ENCODE data around the gene ZBTB48.

The ZBTB48 gene

GRCh38 chr1:6574025-6574620 lies 5.7 kb upstream of the ZBTB48 start:
- DNase-seq, result no peak

DNA sequence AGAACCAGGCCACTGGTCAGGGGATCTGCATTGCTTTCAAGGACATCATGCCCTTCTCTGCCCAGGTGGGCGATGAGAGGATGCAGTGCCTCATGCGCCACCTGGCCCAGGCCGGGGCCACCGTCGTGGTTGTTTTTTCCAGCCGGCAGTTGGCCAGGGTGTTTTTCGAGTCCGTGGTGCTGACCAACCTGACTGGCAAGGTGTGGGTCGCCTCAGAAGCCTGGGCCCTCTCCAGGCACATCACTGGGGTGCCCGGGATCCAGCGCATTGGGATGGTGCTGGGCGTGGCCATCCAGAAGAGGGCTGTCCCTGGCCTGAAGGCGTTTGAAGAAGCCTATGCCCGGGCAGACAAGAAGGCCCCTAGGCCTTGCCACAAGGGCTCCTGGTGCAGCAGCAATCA lies 5.0 kb upstream of the ZBTB48 start:
- DNase-seq, result no peak

DNA sequence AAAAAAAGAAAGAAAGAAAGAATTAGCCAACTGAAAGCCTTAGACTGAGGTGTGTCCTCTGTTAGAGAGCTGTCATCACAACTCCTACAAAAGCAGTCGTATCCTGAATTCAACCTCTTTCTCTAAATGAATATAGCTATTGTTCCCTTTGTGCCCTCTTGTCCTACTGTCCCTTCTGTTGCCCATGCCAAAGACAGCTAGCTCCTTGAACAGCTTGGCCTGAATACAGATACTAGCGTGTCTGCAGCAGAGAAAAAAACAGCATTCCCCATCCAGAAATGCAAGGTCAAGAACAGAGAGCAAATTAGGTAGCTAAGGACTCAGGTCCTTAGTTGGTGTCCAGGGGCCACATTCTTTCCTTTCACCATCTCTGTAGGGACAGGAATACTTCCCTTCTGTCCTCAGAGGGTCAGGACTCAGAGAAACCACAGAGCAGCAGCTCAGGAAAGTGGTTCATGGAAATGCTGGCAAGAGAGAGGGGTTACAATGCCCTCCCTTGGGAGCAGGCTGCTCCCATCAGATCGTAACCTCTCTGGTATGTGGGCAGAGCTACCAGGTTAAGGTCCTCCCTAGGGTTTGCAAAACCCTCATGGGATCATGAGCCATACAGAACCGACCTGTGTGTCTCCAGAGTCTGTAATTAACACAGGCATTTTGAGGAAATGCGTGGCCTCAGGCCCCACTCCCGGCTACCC lies 1.8 kb upstream of the ZBTB48 start:
- no peak for DNase-seq

GRCh38 chr1:6578624-6579373 lies 995 bp upstream of the ZBTB48 start:
- DNase-seq, result no peak

DNA sequence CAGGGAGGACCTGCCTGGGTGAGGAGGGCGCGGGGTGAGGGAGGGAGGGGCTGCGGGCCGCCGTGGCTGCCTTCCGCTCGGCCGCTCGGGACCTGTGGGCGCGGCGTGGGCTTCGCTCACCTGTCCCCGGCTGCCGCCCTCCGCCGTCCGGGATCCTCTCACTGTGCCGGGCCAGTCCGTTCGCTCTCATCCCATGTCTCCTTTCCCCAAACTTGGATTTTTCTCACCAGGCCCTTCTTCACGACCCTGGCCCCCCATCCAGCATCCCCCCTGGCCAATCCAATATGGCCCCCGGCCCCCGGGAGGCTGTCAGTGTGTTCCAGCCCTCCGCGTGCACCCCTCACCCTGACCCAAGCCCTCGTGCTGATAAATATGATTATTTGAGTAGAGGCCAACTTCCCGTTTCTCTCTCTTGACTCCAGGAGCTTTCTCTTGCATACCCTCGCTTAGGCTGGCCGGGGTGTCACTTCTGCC lies 362 bp downstream of the ZBTB48 start:
- no peak for DNase-seq

DNA sequence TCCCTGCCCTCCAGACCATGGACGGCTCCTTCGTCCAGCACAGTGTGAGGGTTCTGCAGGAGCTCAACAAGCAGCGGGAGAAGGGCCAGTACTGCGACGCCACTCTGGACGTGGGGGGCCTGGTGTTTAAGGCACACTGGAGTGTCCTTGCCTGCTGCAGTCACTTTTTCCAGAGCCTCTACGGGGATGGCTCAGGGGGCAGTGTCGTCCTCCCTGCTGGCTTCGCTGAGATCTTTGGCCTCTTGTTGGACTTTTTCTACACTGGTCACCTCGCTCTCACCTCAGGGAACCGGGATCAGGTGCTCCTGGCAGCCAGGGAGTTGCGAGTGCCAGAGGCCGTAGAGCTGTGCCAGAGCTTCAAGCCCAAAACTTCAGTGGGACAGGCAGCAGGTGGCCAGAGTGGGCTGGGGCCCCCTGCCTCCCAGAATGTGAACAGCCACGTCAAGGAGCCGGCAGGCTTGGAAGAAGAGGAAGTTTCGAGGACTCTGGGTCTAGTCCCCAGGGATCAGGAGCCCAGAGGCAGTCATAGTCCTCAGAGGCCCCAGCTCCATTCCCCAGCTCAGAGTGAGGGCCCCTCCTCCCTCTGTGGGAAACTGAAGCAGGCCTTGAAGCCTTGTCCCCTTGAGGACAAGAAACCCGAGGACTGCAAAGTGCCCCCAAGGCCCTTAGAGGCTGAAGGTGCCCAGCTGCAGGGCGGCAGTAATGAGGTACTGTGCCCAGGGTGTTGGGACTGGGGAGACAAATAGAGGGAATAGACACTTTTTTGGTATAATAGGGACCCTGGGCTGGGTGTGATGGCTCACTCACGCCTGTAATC lies 1.0 kb downstream of the ZBTB48 start:
- DNase-seq, result no peak

GRCh38 chr1:6581561-6582305 lies 1.9 kb downstream of the ZBTB48 start:
- DNase-seq, result no peak

- no peak for DNase-seq
Observed at GRCh38 chr1:6582370-6582769, 2.6 kb downstream of the ZBTB48 start.

- no peak for DNase-seq
Observed at GRCh38 chr1:6584126-6585080, 4.6 kb downstream of the ZBTB48 start.

DNA sequence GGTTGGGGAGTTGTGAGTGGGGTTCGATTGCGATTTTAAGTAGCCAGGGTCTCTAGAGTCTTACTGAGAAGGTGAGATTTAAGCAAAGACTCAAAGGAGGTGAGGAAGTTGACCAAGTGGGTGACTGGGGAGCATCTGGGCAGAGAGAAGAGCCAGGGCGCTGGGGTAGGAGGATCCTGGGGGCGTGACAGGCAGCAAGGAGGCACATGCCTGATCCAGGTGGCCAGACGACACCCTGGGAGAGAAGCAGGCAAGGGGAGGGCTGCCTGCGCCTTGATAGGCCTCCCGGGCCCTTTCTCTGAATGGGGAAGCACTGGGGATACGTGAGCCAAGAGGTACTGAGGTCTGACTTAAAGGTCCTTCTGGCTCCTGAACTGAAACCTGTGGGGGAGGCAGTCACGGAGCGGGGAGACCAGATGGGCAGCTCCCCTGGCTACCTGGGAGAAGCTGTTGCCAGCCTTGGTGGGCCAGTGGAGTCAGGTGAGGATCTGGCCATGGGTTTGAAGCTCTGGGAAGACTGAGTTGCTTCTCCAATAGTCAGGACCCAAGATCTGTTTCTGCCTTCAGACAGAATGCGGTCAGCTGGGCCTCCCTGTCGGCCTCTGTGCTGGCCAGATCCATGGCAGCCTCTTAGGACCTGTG lies 5.4 kb downstream of the ZBTB48 start:
- no peak for DNase-seq

- no peak for DNase-seq
Observed at GRCh38 chr1:6585841-6586240, 6.0 kb downstream of the ZBTB48 start.

GRCh38 chr1:6586404-6586816 lies 6.6 kb downstream of the ZBTB48 start:
- no peak for DNase-seq

DNA sequence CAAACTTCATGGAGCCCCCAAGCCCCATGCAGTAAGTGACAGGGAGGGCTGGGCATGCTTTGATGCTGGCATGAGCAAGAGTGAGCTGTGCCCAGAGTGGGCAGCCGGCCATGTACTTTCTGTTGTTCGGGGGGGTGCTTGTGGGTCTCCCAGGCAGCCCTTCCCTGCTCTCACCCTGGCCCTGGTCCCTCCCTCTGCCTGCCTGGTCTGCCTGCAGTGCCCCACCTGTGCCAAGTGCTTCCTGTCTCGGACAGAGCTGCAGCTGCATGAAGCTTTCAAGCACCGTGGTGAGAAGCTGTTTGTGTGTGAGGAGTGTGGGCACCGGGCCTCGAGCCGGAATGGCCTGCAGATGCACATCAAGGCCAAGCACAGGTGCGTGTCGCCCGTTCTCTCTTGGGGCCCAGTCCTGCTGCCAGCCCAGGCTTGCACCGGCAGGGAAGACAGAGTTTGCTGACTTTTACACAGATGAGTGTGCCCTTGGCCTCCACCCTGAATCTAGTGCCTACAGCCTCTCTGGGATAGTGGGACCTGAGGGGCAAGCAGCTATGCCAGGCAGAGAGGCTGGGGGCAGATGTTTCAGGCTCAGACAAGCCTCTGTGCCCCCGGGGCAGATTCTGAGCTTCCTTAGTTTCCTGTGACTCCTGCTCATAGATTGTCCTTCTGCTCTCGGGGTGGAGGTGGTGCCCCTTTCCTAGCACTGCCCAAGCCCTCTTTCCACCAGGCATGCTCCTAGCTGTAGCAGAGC lies 7.6 kb downstream of the ZBTB48 start:
- DNase-seq, result no peak

GRCh38 chr1:6588128-6588892 lies 8.5 kb downstream of the ZBTB48 start:
- no peak for DNase-seq

DNA sequence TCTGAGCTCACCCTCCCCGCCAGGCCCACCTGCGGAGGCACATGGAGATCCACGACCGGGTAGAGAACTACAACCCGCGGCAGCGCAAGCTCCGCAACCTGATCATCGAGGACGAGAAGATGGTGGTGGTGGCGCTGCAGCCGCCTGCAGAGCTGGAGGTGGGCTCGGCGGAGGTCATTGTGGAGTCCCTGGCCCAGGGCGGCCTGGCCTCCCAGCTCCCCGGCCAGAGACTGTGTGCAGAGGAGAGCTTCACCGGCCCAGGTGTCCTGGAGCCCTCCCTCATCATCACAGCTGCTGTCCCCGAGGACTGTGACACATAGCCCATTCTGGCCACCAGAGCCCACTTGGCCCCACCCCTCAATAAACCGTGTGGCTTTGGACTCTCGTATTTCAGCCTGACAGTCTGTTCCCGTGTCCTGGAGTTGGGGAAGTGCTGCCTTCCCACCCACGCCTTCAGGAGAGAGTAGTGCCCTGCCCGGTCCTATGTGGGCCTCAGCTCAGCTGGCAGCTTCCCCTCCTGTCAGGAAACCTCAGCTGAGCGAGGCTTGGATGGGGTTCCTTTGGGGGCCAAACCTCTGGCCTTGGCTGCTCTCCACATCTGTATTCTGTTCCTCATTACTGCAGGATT lies 9.2 kb downstream of the ZBTB48 start:
- DNase-seq, result no peak

DNA sequence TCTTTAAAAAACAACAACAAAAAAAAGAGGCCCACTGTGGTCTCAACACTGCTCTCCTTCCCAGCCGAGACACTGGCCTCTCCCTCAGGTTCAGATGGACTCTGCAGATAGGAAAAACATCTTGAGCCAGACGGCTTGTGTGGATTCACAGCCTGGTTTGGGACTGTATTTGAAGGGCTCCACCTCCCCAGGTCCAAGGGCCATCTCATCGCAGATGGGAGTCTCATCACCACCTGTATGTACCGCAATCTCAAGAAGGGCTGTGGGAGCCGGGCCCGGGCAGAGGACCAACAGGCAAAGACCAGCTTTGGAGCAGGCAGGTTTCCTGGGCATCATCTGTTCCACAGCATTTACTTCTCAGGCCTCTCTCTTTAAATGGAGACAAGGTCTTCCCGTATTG lies 10.3 kb downstream of the ZBTB48 start:
- no peak for DNase-seq

DNA sequence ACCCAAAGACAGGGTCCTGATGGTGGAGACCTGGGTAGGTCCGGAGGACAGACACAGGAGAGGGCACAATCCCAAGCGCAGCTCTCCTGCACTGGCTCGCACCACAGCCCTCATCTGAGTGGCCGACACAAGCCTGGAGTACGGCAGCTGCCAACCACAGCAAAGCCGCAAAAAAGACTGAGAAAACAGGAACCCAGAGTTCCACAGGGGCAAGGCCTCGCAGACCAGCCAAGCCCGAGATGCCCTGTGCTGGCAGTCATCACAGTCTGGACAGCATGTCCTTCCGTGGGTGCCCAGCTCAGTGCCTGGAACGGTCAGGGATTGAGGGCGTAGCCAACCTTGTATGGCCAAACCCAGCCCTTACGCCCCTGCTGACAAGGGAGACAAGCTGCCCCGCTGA lies 11.4 kb downstream of the ZBTB48 start:
- no peak for DNase-seq

DNA sequence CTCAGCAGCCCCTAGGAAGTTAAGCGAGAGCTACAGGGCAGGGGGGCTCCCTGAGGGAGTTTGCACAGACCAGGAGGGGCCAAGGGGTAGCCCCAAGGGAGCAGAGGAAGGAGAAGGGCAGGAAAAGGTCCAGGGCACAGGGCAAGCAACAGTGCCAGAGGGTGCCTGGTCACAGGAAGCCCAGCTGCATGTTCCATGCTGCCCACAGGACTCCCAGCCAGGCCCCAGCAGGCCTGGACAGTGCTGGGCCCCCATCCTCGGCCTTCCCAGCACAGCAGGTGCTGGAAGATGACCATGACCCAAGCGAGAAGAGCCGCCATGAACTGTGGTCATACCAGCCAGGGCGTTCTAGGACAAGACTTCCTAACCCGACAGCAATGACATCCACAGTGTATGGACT lies 11.8 kb downstream of the ZBTB48 start:
- no peak for DNase-seq

DNA sequence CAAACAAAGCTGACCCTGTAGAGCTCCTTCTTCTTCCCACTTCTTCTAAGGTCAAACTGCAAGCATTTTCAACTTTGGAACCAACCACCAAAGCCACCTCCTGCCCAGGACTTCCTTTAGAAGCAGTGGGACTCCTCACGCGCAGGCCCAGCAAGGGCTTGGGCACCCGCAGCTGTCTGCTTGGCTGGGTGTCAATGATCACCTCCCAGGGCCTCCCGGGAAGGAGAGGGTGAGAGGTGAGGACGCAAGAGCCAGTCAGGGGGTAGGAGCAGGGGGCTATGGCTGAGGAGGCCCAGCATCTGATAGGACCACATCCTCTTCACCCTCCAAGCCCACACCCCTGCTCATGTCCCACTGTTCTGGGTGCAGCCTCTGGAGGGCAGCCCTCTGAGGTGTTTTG lies 12.6 kb downstream of the ZBTB48 start:
- DNase-seq, result no peak

Data from effector CD8-positive, alpha-beta T cell (primary cell).